K562 (cell line): ENCODE data around the gene ISYNA1. TPM values are rescaled to one million over a fixed set of nuclear protein-coding genes. Genes with fewer than 3 reads are reported as not detected.

Source experiments
- C11orf30 ChIP-seq: fragments of 450-650 bp; IDR thresholded peaks from 2 replicates; pipeline ENCODE4 v1.6.1; 2016; ENCODE audit warnings: low read depth, mild to moderate bottlenecking
- NR1H2 ChIP-seq: sonication (generic); formaldehyde crosslinking; IDR thresholded peaks from 2 replicates; pipeline ENCODE4 v1.4.0; 2020; ENCODE audit warnings: mild to moderate bottlenecking, missing genetic modification reagents
- NR2C2 ChIP-seq, 2 experiments: fragments of 200-800 bp in 1 of 2; sonication (Bioruptor generic) in 1 of 2; sonication (generic) in 1 of 2; formaldehyde crosslinking in 1 of 2; IDR thresholded peaks; 2 replicates each; pipeline versions ENCODE4 v1.6.1 to v1.8.0; 2016 to 2022; ENCODE audit warnings: mild to moderate bottlenecking in 1 of 2, missing compliant biosample characterization in 1 of 2, missing genetic modification characterization in 1 of 2, missing genetic modification reagents in 1 of 2
- RERE ChIP-seq: sonication (generic); formaldehyde crosslinking; IDR thresholded peaks from 2 replicates; pipeline ENCODE4 v1.8.0; 2023; ENCODE audit warnings: missing genetic modification reagents, mild to moderate bottlenecking, borderline replicate concordance
- SMAD1 ChIP-seq: fragments of 150-350 bp; IDR thresholded peaks from 2 replicates; pipeline ENCODE4 v1.6.1; 2014; ENCODE audit warnings: low read length, low read depth; ENCODE audit not compliant: partially characterized antibody
- ZHX1 ChIP-seq: fragments of 150-350 bp; conservative IDR thresholded peaks from 2 replicates; pipeline ENCODE4 v1.6.1; 2014; ENCODE audit warnings: low read length
- ZKSCAN1 ChIP-seq: fragments of 150-350 bp; IDR thresholded peaks from 2 replicates; pipeline ENCODE4 v1.6.1; 2016; ENCODE audit warnings: low read depth, low read length
- ZNF263 ChIP-seq: sonication (generic); formaldehyde crosslinking; IDR thresholded peaks from 2 replicates; pipeline ENCODE4 v1.8.0; 2022; ENCODE audit warnings: mild to moderate bottlenecking, missing genetic modification reagents, borderline replicate concordance
- ZNF384 ChIP-seq: IDR thresholded peaks from 2 replicates; pipeline ENCODE4 v1.6.1; 2012; ENCODE audit warnings: low read depth, low read length, improper control_type of control experiment
- ZNF778 ChIP-seq: fragments of 450-650 bp; formaldehyde crosslinking; IDR thresholded peaks from 2 replicates; pipeline ENCODE4 v1.4.0; 2020; ENCODE audit warnings: mild to moderate bottlenecking, moderate library complexity
- polyA plus RNA-seq, 8 experiments: library from polyadenylated mRNA; depleted of rRNA in 4 of 8; stranded (reverse) in 5 of 8; unstranded in 3 of 8; fragments of >200 nt; fragmentation: Nextera tagmentation in 2 of 8; fragmentation: Illumina TruSeq in 1 of 8; extraction: Ambion mirVana in 2 of 8; extraction: Trizol in 1 of 8; gene quantifications; 2 replicates each; pipeline versions ENCODE4 v1.2.1 to v1.2.3, GENCODE V29; 2011 to 2014; ENCODE audit warnings: inconsistent platforms in 1 of 8, missing spikeins in 1 of 8
- total RNA-seq, 7 experiments: library from RNA; depleted of rRNA in 6 of 7; stranded (reverse); fragments of >200 nt in 6 of 7; fragmentation: Illumina TruSeq in 2 of 7; extraction: Trizol in 2 of 7; gene quantifications; 2 replicates each; pipeline versions ENCODE4 v1.2.1 to v1.2.3, GENCODE V29; 2011 to 2021; ENCODE audit warnings: low replicate concordance in 1 of 7
- TF ChIP-seq, protein P1 (sequence below): IDR thresholded peaks from 2 replicates; pipeline ENCODE4 v1.6.1; 2011; ENCODE audit not compliant: insufficient read length; ENCODE audit errors: extremely low read depth
- TF ChIP-seq, protein P2 (sequence below): fragments of 250-450 bp; sonication (Bioruptor Pico); IDR thresholded peaks from 2 replicates; pipeline ENCODE4 v1.4.0; 2020; ENCODE audit warnings: mild to moderate bottlenecking, moderate library complexity, borderline replicate concordance

Gene ISYNA1
- total and polyA plus RNA-seq, 9 of the 15 experiments (the other 6 are each of a cell fraction or from before 2014, with no cell fraction given): 21.8 to 460 (median 93.2) TPM

DNA sequence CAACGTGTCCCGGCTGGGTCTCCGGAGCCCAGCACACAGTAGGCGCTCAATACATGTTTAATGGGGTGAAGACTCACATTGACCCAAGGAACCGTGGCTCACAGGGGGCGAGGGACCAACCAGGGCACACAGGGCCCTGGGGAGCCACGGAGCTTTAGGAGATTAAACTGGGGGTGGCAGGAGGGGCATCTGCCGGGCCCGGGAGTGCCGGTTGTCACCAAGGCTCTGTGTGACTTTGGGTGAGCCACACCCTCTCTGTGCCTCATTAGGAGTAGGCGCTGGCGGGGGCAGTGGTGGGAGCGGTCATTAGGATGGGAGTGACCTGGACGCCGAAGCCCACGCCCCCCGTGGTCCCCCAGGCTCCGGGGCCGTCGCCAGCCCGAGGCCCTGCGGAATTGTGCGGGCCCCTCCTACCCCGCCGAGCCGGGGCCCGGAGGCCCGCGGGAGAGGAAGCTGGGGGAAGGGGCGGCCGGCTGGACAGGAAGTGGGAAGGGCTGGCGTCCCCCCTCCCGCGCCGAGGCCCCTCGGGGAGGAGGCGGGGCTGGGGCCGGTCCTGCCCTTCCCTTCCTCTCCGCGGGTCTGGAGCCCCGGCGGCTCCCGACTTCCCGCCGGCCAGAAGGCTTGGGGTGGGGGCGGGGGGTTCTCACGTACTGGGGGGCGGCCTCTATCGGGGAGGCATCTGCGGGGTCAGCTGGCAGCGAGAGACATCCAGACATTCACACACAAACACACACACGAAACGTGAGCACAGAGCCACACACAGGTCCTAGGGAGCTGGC lies 20.5 kb downstream of the ISYNA1 start (continued):
- no peak for TF ChIP-seq RERE (CRISPR knock-in tag)
- TF ChIP-seq, protein P1, sequence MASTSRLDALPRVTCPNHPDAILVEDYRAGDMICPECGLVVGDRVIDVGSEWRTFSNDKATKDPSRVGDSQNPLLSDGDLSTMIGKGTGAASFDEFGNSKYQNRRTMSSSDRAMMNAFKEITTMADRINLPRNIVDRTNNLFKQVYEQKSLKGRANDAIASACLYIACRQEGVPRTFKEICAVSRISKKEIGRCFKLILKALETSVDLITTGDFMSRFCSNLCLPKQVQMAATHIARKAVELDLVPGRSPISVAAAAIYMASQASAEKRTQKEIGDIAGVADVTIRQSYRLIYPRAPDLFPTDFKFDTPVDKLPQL: no peak
- no peak for TF ChIP-seq NR1H2
- TF ChIP-seq ZHX1: no peak
- no peak for TF ChIP-seq ZNF778
- TF ChIP-seq ZKSCAN1: peak; percentile 94
- TF ChIP-seq C11orf30: no peak
- TF ChIP-seq, protein P2, sequence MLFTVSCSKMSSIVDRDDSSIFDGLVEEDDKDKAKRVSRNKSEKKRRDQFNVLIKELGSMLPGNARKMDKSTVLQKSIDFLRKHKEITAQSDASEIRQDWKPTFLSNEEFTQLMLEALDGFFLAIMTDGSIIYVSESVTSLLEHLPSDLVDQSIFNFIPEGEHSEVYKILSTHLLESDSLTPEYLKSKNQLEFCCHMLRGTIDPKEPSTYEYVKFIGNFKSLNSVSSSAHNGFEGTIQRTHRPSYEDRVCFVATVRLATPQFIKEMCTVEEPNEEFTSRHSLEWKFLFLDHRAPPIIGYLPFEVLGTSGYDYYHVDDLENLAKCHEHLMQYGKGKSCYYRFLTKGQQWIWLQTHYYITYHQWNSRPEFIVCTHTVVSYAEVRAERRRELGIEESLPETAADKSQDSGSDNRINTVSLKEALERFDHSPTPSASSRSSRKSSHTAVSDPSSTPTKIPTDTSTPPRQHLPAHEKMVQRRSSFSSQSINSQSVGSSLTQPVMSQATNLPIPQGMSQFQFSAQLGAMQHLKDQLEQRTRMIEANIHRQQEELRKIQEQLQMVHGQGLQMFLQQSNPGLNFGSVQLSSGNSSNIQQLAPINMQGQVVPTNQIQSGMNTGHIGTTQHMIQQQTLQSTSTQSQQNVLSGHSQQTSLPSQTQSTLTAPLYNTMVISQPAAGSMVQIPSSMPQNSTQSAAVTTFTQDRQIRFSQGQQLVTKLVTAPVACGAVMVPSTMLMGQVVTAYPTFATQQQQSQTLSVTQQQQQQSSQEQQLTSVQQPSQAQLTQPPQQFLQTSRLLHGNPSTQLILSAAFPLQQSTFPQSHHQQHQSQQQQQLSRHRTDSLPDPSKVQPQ (CRISPR knock-in tag): peak; percentile 54; the same call in 1 of the 2 replicates
- TF ChIP-seq ZNF263 (CRISPR knock-in tag): no peak
- no peak for TF ChIP-seq NR2C2 (CRISPR knock-in tag; IDR thresholded peaks at IDR 0.05)
- TF ChIP-seq NR2C2 (tag; IDR thresholded peaks at IDR 0.05): no peak
- no peak for TF ChIP-seq ZNF384
- no peak for TF ChIP-seq SMAD1
